HEK293 (cell line): ENCODE data around the gene SORBS2.

ENCODE experiments used
- CTCF ChIA-PET: fragments of 350-600 bp; formaldehyde crosslinking; extraction: SDS; loops from one replicate; lab custom pipeline; 2021; ENCODE audit warnings: antibody characterized with exemption; lab: Yijun Ruan, JAX
- POLR2A ChIA-PET: fragments of 300-600 bp; formaldehyde crosslinking; extraction: SDS; loops from one replicate; lab custom pipeline; 2020; ENCODE audit warnings: antibody characterized with exemption, inconsistent platforms; lab: Yijun Ruan, JAX
- H3K27ac ChIP-seq: fragments of 200-500 bp; sonication (Bioruptor generic); 2 replicates; pipeline ENCODE4 v1.5.1; 2014; ENCODE audit warnings: low read depth, low read length, control low read depth, inconsistent platforms; ENCODE audit errors: extremely low read depth
- H3K36me3 ChIP-seq, 2 experiments: fragments of 200-500 bp in 1 of 2; sonication (Bioruptor generic) in 1 of 2; 1 replicate in 1 of 2; 2 replicates in 1 of 2; pipeline ENCODE4 v1.5.1; 2014 to 2017; ENCODE audit warnings: inconsistent platforms in 2 of 2, low read length in 2 of 2; ENCODE audit not compliant: control insufficient read depth in 2 of 2, insufficient read depth in 1 of 2
- H3K4me1 ChIP-seq: fragments of 200-500 bp; sonication (Bioruptor generic); 2 replicates; pipeline ENCODE4 v1.5.1; 2014; ENCODE audit warnings: mild to moderate bottlenecking, low read length, inconsistent platforms; ENCODE audit not compliant: control insufficient read depth, insufficient read depth
- H3K4me3 ChIP-seq: 2 replicates; pipeline ENCODE4 v1.5.1; 2011; ENCODE audit warnings: low read depth, mild to moderate bottlenecking, control low read depth, low read length, moderate library complexity
- H3K9me3 ChIP-seq: fragments of 200-500 bp; sonication (Bioruptor generic); 2 replicates; pipeline ENCODE4 v1.5.1; 2014; ENCODE audit warnings: low read depth, low read length, inconsistent platforms; ENCODE audit not compliant: control insufficient read depth, insufficient read depth
- HOXC10 ChIP-seq: sonication (generic); formaldehyde crosslinking; IDR thresholded peaks from 2 replicates; pipeline ENCODE4 v1.8.1; 2023; ENCODE audit warnings: mild to moderate bottlenecking, missing genetic modification reagents
- KLF16 ChIP-seq: fragments of 450-650 bp; formaldehyde crosslinking; IDR thresholded peaks from 2 replicates; pipeline ENCODE4 v1.5.1; 2017; ENCODE audit warnings: missing biosample characterization, missing genetic modification characterization
- KLF8 ChIP-seq: fragments of 450-650 bp; formaldehyde crosslinking; IDR thresholded peaks from 2 replicates; pipeline ENCODE4 v1.5.1; 2016; ENCODE audit warnings: missing biosample characterization, missing genetic modification characterization
- MEIS1 ChIP-seq: sonication (generic); formaldehyde crosslinking; IDR thresholded peaks from 2 replicates; pipeline ENCODE4 v1.8.1; 2022; ENCODE audit warnings: missing genetic modification reagents, mild to moderate bottlenecking, borderline replicate concordance
- REPIN1 ChIP-seq: fragments of 450-650 bp; formaldehyde crosslinking; IDR thresholded peaks from 2 replicates; pipeline ENCODE4 v1.5.1; 2017; ENCODE audit warnings: missing biosample characterization, missing genetic modification characterization, low read depth
- ZBTB1 ChIP-seq: fragments of 450-650 bp; formaldehyde crosslinking; IDR thresholded peaks from 2 replicates; pipeline ENCODE4 v1.5.1; 2016; ENCODE audit warnings: missing biosample characterization, missing genetic modification characterization
- ZBTB44 ChIP-seq: fragments of 450-650 bp; IDR thresholded peaks from 2 replicates; pipeline ENCODE4 v1.5.1; 2018; ENCODE audit warnings: missing biosample characterization, mild to moderate bottlenecking, missing genetic modification characterization
- ZFHX2 ChIP-seq: fragments of 450-650 bp; formaldehyde crosslinking; conservative IDR thresholded peaks from 2 replicates; pipeline ENCODE4 v1.5.1; 2016; ENCODE audit warnings: missing biosample characterization, missing genetic modification characterization
- ZIC2 ChIP-seq: fragments of 450-650 bp; formaldehyde crosslinking; IDR thresholded peaks from 2 replicates; pipeline ENCODE4 v1.5.1; 2016; ENCODE audit warnings: missing biosample characterization, missing genetic modification characterization
- ZNF133 ChIP-seq: fragments of 450-650 bp; formaldehyde crosslinking; IDR thresholded peaks from 2 replicates; pipeline ENCODE4 v1.5.1; 2016; ENCODE audit warnings: missing biosample characterization, missing genetic modification characterization
- ZNF2 ChIP-seq: fragments of 450-650 bp; formaldehyde crosslinking; IDR thresholded peaks from 2 replicates; pipeline ENCODE4 v1.5.1; 2016; ENCODE audit warnings: missing biosample characterization, missing genetic modification characterization
- ZNF221 ChIP-seq: fragments of 450-650 bp; formaldehyde crosslinking; IDR thresholded peaks from 2 replicates; pipeline ENCODE4 v1.5.1; 2017; ENCODE audit warnings: missing biosample characterization, missing genetic modification characterization, borderline replicate concordance
- ZNF239 ChIP-seq: fragments of 450-650 bp; formaldehyde crosslinking; IDR thresholded peaks from 2 replicates; pipeline ENCODE4 v1.5.1; 2016; ENCODE audit warnings: missing biosample characterization, missing genetic modification characterization
- ZNF26 ChIP-seq: fragments of 450-650 bp; formaldehyde crosslinking; IDR thresholded peaks from 2 replicates; pipeline ENCODE4 v1.5.1; 2016; ENCODE audit warnings: missing biosample characterization, missing genetic modification characterization
- ZNF280D ChIP-seq: fragments of 450-650 bp; formaldehyde crosslinking; IDR thresholded peaks from 2 replicates; pipeline ENCODE4 v1.5.1; 2016; ENCODE audit warnings: missing biosample characterization, missing genetic modification characterization
- ZNF555 ChIP-seq: fragments of 450-650 bp; formaldehyde crosslinking; conservative IDR thresholded peaks from 2 replicates; pipeline ENCODE4 v1.5.1; 2017; ENCODE audit warnings: missing biosample characterization, mild to moderate bottlenecking, missing genetic modification characterization, inconsistent platforms
- ZNF560 ChIP-seq: fragments of 450-650 bp; formaldehyde crosslinking; IDR thresholded peaks from 2 replicates; pipeline ENCODE4 v1.5.1; 2017; ENCODE audit warnings: missing biosample characterization, missing genetic modification characterization, borderline replicate concordance
- ZNF561 ChIP-seq: fragments of 450-650 bp; IDR thresholded peaks from 2 replicates; pipeline ENCODE4 v1.5.1; 2018; ENCODE audit warnings: missing biosample characterization, missing genetic modification characterization, borderline replicate concordance
- ZNF571 ChIP-seq: fragments of 450-650 bp; formaldehyde crosslinking; IDR thresholded peaks from 2 replicates; pipeline ENCODE4 v1.5.0; 2017; ENCODE audit warnings: missing biosample characterization, missing genetic modification characterization
- ZNF626 ChIP-seq: fragments of 450-650 bp; sonication (Bioruptor Pico); formaldehyde crosslinking; IDR thresholded peaks from 2 replicates; pipeline ENCODE4 v1.5.1; 2018; ENCODE audit warnings: missing biosample characterization, missing genetic modification characterization, inconsistent platforms
- ZNF654 ChIP-seq: fragments of 450-650 bp; formaldehyde crosslinking; IDR thresholded peaks from 2 replicates; pipeline ENCODE4 v1.5.1; 2016; ENCODE audit warnings: low read depth, missing biosample characterization, missing genetic modification characterization
- ZNF658 ChIP-seq: fragments of 450-650 bp; formaldehyde crosslinking; IDR thresholded peaks from 2 replicates; pipeline ENCODE4; 2016; ENCODE audit warnings: missing biosample characterization, missing genetic modification characterization
- ZNF776 ChIP-seq: fragments of 450-650 bp; formaldehyde crosslinking; IDR thresholded peaks from 2 replicates; pipeline ENCODE4 v1.5.0; 2017; ENCODE audit warnings: missing biosample characterization, missing genetic modification characterization, borderline replicate concordance
- ZXDB ChIP-seq: fragments of 450-650 bp; formaldehyde crosslinking; IDR thresholded peaks from 2 replicates; pipeline ENCODE4 v1.5.1; 2016; ENCODE audit warnings: missing biosample characterization, missing genetic modification characterization
- TF ChIP-seq, protein P1 (sequence below): fragments of 450-650 bp; formaldehyde crosslinking; IDR thresholded peaks from 2 replicates; pipeline ENCODE4 v1.5.1; 2016; ENCODE audit warnings: missing biosample characterization, missing genetic modification characterization
- TF ChIP-seq, protein P2 (sequence below): fragments of 450-650 bp; formaldehyde crosslinking; IDR thresholded peaks from 2 replicates; pipeline ENCODE4 v1.5.1; 2016; ENCODE audit warnings: missing biosample characterization, missing genetic modification characterization

The SORBS2 gene

GRCh38 chr4:185734214-185734613 lies 77.8 kb downstream of the SORBS2 start:
- Histone ChIP-seq H3K27ac (no peak overlapping the region), H3K4me3 (no peak overlapping the region), H3K36me3 (no peaks in the 10 kb centered on the region), H3K9me3 (no peaks in the 10 kb centered on the region), H3K4me1 (no peaks in the 10 kb centered on the region)
- CTCF ChIA-PET = interaction anchor here (0.6 kb wide), 1 partner anchor 176 kb away, joined by 4 read pairs; no protein-coding TSS in a partner anchor
- TF ChIP-seq ZNF2 (no peak), ZNF26 (no peak), ZNF133 (tag by site-specific recombination) (no peak), ZNF280D (no peak), ZXDB (no peak), ZBTB1 (tag by site-specific recombination) (no peak), HOXC10 (CRISPR knock-in tag) (no peak), ZNF658 (tag by site-specific recombination) (no peak), ZNF239 (no peak), ZNF561 (no peak), ZNF626 (tag by site-specific recombination) (no peak), ZBTB44 (tag by site-specific recombination) (no peak)
- TF ChIP-seq, protein P1, sequence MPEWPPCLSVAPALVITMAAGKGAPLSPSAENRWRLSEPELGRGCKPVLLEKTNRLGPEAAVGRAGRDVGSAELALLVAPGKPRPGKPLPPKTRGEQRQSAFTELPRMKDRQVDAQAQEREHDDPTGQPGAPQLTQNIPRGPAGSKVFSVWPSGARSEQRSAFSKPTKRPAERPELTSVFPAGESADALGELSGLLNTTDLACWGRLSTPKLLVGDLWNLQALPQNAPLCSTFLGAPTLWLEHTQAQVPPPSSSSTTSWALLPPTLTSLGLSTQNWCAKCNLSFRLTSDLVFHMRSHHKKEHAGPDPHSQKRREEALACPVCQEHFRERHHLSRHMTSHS (tag by site-specific recombination) = no peak
- TF ChIP-seq, protein P2, sequence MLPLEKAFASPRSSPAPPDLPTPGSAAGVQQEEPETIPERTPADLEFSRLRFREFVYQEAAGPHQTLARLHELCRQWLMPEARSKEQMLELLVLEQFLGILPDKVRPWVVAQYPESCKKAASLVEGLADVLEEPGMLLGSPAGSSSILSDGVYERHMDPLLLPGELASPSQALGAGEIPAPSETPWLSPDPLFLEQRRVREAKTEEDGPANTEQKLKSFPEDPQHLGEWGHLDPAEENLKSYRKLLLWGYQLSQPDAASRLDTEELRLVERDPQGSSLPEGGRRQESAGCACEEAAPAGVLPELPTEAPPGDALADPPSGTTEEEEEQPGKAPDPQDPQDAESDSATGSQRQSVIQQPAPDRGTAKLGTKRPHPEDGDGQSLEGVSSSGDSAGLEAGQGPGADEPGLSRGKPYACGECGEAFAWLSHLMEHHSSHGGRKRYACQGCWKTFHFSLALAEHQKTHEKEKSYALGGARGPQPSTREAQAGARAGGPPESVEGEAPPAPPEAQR = no peak
- POLR2A ChIA-PET = no interaction called here

- POLR2A ChIA-PET = interaction anchor here (0.6 kb wide), 1 partner anchor 13 kb away, joined by 3 read pairs; no protein-coding TSS in a partner anchor
- Histone ChIP-seq H3K36me3 (no peaks in the 10 kb centered on the region), H3K27ac (no peak overlapping the region), H3K4me3 (no peak overlapping the region), H3K9me3 (no peaks in the 10 kb centered on the region), H3K4me1 (no peaks in the 10 kb centered on the region)
- CTCF ChIA-PET = interaction anchor here (0.6 kb wide), 1 partner anchor 93 kb away, joined by 3 read pairs; no protein-coding TSS in a partner anchor
- TF ChIP-seq ZNF221 (no peak), ZNF560 (tag by site-specific recombination) (no peak), ZNF776 (no peak), REPIN1 (no peak), ZIC2 (tag by site-specific recombination) (no peak), MEIS1 (CRISPR knock-in tag) (no peak), KLF16 (tag by site-specific recombination) (no peak), ZNF654 (tag by site-specific recombination) (no peak), ZFHX2 (tag by site-specific recombination) (no peak), ZNF555 (no peak), KLF8 (tag by site-specific recombination) (no peak), ZNF571 (tag by site-specific recombination) (no peak)
Measured at GRCh38 chr4:185730849-185731608, 81.0 kb downstream of the SORBS2 start.
